ENCODE results near the gene CCDC183.

DNA sequence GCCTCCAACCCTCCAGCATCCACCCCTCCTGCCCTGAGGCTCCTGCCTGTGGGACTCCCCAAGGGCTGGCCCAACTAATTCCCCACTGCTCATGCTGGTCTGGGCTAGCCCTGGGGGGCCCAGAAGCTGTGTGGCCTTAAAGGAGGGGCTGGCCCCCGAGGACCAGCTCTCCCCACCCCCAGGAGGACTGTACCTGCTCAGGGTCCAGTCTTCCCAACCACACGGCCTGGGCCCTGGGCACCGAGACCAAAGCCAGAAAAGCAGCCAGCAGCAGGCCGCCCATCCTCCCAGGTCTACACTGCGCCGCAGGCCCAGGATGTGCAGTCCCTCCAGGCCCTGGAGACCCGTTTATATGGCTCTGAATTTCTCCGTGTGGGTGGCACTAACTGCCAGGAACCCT, 47.9 kb upstream of the CCDC183 start, which contains the start of gene LCN6:
- TF ChIP-seq ZNF274 (IDR thresholded peaks at IDR 0.05; ENCODE audit: low read depth, low read length): no peak
- no peak for TF ChIP-seq SUZ12 (IDR thresholded peaks at IDR 0.05; ENCODE audit: extremely low read depth, insufficient read depth, insufficient read length)
